SKM-1 treated with dmso at 0.1 percent for 144 hours (cell line): ENCODE results near the gene RHOF.
"Not testable (repeated sequence)": the region's sequence is repeated elsewhere in the genome, so short reads cannot be mapped to it uniquely, and the experiment has no call there.

Source experiments
- DNase-seq: peaks from one replicate; lab custom pipeline; 2025; ENCODE audit not compliant: unreplicated experiment; lab: John Stamatoyannopoulos, UW

Gene RHOF

GRCh38 chr12:121750507-121750955, 43.0 kb downstream of the RHOF start:
- DNase-seq, result no peak

- DNase-seq, result no peak
Observed at GRCh38 chr12:121749267-121749666, 44.2 kb downstream of the RHOF start.

- no peak for DNase-seq
Observed at GRCh38 chr12:121748571-121749265, 44.8 kb downstream of the RHOF start.

- no peak for DNase-seq
Observed at GRCh38 chr12:121748218-121748570, 45.3 kb downstream of the RHOF start.

- DNase-seq, result not testable (repeated sequence)
Observed at GRCh38 chr12:121745545-121745944, 47.9 kb downstream of the RHOF start.

- DNase-seq, result no peak
Observed at GRCh38 chr12:121741743-121742142, 51.7 kb downstream of the RHOF start.

GRCh38 chr12:121740847-121741246, 52.6 kb downstream of the RHOF start:
- DNase-seq, result no peak

- no peak for DNase-seq
Observed at GRCh38 chr12:121738340-121738858, 55.1 kb downstream of the RHOF start.

GRCh38 chr12:121733849-121734248, 59.6 kb downstream of the RHOF start:
- no peak for DNase-seq

- no peak for DNase-seq
Observed at GRCh38 chr12:121731473-121731872, 62.0 kb downstream of the RHOF start.

- no peak for DNase-seq
Observed at GRCh38 chr12:121729021-121729420, 64.5 kb downstream of the RHOF start.
